Measurements from ENCODE around the gene SLC27A3. TPM values are rescaled to one million over a fixed set of nuclear protein-coding genes. Genes with fewer than 3 reads are reported as not detected.

The SLC27A3 gene
- polyA plus RNA-seq, 10 donors = 17.9 to 32.7 (median 23.6) TPM

GRCh38 chr1:153796786-153797659 lies 21.8 kb downstream of the SLC27A3 start:
- peak; percentile 57 to 79 (median 63) for DNase-seq

- DNase-seq = no peak
Observed at GRCh38 chr1:153798468-153798780, 23.2 kb downstream of the SLC27A3 start.

GRCh38 chr1:153799016-153799415 lies 23.8 kb downstream of the SLC27A3 start:
- DNase-seq = no peak

GRCh38 chr1:153799566-153800465 lies 24.6 kb downstream of the SLC27A3 start:
- DNase-seq = no peak

- no peak for DNase-seq
Observed at GRCh38 chr1:153800516-153800915, 25.3 kb downstream of the SLC27A3 start.

GRCh38 chr1:153801028-153801625 lies 25.9 kb downstream of the SLC27A3 start:
- no peak for DNase-seq

GRCh38 chr1:153801786-153802697 lies 26.8 kb downstream of the SLC27A3 start:
- DNase-seq = no peak

- DNase-seq = no peak
Observed at GRCh38 chr1:153803470-153804056, 28.4 kb downstream of the SLC27A3 start.

- DNase-seq = no peak
Observed at GRCh38 chr1:153804112-153804511, 28.9 kb downstream of the SLC27A3 start.

GRCh38 chr1:153805042-153805745 lies 30.0 kb downstream of the SLC27A3 start:
- DNase-seq = peak in 2 of 3 donors; percentile 45 to 66

- no peak for DNase-seq
Observed at GRCh38 chr1:153805886-153806719, 30.9 kb downstream of the SLC27A3 start.

- peak in 1 of 3 donors; percentile 22 for DNase-seq
Observed at GRCh38 chr1:153816283-153816889, 41.2 kb downstream of the SLC27A3 start.

GRCh38 chr1:153818876-153819275 lies 43.7 kb downstream of the SLC27A3 start:
- DNase-seq = no peak

GRCh38 chr1:153827168-153827964 lies 52.2 kb downstream of the SLC27A3 start:
- DNase-seq = no peak

Measured in muscle of back (tissue), 11 donors.